HG03558 (cell line): ENCODE measurements around the gene PCBP2.

Experiments used
- ATAC-seq: cut with Tn5 transposase; IDR thresholded peaks from one replicate; pipeline ENCODE4 v1.9.1; 2021; ENCODE audit warnings: moderate number of reproducible peaks; ENCODE audit not compliant: unreplicated experiment; ENCODE audit errors: extremely low read depth

PCBP2 gene

GRCh38 chr12:53505555-53506449 lies 53.9 kb downstream of the PCBP2 start:
- ATAC-seq: no peak

- ATAC-seq: no peak
These were observed 54.5 kb downstream of the PCBP2 start for GRCh38 chr12:53506450-53506785.

- no peak for ATAC-seq
These were observed 55.1 kb downstream of the PCBP2 start, which contains the start of gene NPFF for GRCh38 chr12:53506881-53507602. Gene NPFF (minus strand): TSS chr12:53507484. CDS start chr12:53507474, 10 bp downstream.

- ATAC-seq: no peak
These were observed 55.6 kb downstream of the PCBP2 start for GRCh38 chr12:53507603-53507885.

- peak; percentile 83 for ATAC-seq
These were observed 56.8 kb downstream of the PCBP2 start for GRCh38 chr12:53508534-53509170.

GRCh38 chr12:53510181-53510812 lies 58.4 kb downstream of the PCBP2 start:
- ATAC-seq: no peak

GRCh38 chr12:53513712-53514410 lies 62.0 kb downstream of the PCBP2 start:
- ATAC-seq: no peak

- ATAC-seq: no peak
These were observed 62.9 kb downstream of the PCBP2 start for GRCh38 chr12:53514628-53515290.

- ATAC-seq: no peak
These were observed 63.4 kb downstream of the PCBP2 start for GRCh38 chr12:53515291-53515680.

GRCh38 chr12:53516758-53517455 lies 65.0 kb downstream of the PCBP2 start:
- no peak for ATAC-seq

GRCh38 chr12:53518381-53518780 lies 66.5 kb downstream of the PCBP2 start:
- no peak for ATAC-seq

- no peak for ATAC-seq
These were observed 71.2 kb downstream of the PCBP2 start for GRCh38 chr12:53523131-53523530.

GRCh38 chr12:53524476-53524875 lies 72.6 kb downstream of the PCBP2 start:
- no peak for ATAC-seq

- no peak for ATAC-seq
These were observed 78.2 kb downstream of the PCBP2 start for GRCh38 chr12:53530061-53530460.
